SHP77 (cell line): ENCODE results near the gene LGI4.

Experiments used
- DNase-seq, 2 experiments: peaks; one replicate each; lab custom pipeline; 2025; lab: John Stamatoyannopoulos, UW

Gene LGI4

DNA sequence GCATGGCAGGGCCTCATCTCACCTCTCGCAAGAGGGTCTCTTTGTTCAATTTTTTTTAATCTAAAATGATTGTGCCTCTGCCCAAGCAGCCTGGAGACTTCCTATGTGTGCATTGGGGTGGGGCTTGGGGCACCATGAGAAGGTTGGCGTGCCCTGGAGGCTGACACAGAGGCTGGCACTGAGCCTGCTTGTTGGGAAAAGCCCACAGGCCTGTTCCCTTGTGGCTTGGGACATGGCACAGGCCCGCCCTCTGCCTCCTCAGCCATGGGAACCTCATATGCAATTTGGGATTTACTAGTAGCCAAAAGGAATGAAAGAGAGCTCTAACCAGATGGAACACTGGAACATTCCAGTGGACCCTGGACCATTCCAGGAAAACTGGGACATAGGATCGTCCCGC lies 11.3 kb downstream of the LGI4 start:
- no peak for DNase-seq

GRCh38 chr19:35122687-35123551 lies 11.9 kb downstream of the LGI4 start:
- DNase-seq = no peak

DNA sequence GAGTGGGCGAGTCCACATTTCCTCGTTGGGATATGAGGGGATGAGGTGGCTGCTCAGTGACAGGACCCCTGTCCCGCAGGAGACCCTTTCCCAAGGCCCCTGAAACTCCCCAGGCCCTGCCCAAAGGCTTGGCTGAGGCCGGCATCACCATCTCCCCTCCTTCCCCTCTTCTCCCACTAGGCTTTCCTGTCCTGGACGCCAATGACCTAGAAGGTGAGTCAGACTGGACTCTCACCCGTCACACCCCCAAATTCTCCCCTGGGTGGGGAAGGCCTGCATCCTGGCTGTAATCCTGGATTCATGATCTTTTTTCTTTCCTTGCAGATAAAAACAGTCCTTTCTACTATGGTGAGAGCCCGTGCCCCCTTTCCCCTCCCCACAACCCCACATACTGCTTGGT lies 14.0 kb downstream of the LGI4 start:
- no peak for DNase-seq

GRCh38 chr19:35120492-35120891 lies 14.4 kb downstream of the LGI4 start:
- DNase-seq = peak in 1 of 2 experiments; percentile 35

- no peak for DNase-seq
Observed at GRCh38 chr19:35119578-35120155, 15.2 kb downstream of the LGI4 start.

DNA sequence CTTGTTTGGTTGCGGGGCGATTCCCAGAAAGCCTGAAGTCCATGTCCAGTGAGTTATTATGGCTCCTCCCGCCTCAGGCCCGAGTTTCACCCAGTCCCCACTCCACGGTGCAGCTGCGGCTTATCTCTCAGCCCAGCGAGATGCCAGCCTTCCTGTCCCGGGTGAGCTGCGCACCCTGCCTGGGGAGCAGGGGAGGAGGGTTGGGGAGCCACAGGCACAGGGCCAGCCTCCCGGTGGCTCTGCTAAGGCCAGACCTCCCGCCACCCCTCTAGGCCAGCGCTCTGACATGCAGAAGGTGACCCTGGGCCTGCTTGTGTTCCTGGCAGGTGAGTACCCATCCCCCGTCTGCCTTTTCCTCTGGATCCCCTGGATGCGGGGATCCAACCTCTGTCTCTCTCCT lies 15.8 kb downstream of the LGI4 start:
- no peak for DNase-seq

- DNase-seq = no peak
Observed at GRCh38 chr19:35118268-35119020, 16.4 kb downstream of the LGI4 start.

DNA sequence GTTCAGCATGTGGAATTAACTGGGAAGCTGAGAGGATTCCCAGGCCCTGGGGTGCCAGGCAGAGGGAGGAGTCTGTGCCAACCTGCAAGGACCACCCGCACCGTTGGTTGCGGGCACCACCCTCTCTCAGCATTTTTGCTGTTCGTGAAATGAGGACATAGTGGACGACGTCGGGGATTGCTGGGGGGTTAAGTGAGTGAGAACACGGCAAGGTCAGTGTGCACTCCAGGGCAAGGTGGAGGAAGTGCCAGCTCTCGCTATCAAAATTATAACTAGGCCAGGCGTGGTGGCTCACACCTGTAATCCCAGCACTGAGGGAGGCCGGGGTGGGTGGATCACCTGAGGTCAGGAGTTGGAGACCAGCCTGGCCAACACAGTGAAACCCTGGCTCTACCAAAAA lies 17.1 kb downstream of the LGI4 start:
- DNase-seq = no peak

GRCh38 chr19:35117116-35117515 lies 17.7 kb downstream of the LGI4 start:
- DNase-seq = no peak

GRCh38 chr19:35116072-35116801 lies 18.6 kb downstream of the LGI4 start:
- no peak for DNase-seq

DNA sequence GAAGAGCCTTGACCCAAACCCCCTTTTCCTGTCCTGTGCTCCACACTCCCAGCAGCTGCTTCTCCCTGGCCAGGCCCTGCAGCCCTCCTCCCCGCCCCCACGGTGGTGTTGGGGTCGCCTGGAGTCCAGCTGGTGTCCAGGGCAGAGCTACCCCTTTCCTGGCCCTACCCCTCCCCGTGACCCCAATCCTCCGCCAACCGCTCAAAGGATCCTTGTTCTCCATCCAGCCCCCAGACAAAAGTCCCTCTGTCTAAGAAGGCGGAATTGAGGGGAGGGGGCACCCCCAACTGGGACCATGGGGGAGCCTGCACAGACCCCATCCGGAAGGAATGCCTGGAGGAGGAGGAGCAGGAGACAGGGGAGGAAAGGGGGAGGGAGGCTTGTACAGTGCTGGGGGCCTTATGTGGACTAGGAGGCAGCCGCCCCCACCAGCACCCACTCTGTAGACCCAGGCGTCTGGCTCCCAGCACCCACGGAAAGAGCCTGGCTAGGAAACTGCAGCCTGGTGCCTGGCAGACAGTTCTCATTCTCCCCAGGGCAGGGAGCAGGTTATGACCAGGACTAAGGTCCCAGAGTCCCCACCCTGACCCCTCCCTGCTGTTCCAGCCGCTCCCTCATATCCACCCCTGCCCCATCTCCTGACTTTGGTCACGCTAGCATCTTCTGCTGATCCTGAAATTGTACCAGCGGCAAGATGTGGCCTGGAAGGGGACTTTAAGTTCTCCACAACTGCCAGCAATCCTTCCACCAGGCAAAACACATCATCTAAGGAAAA lies 19.5 kb downstream of the LGI4 start, which contains the start of gene FXYD3:
Gene FXYD3 (plus strand): TSS at position 647 of the 775 bp plus-strand sequence. CDS start 3,554 bp downstream, outside the sequence.
- DNase-seq = no peak

DNA sequence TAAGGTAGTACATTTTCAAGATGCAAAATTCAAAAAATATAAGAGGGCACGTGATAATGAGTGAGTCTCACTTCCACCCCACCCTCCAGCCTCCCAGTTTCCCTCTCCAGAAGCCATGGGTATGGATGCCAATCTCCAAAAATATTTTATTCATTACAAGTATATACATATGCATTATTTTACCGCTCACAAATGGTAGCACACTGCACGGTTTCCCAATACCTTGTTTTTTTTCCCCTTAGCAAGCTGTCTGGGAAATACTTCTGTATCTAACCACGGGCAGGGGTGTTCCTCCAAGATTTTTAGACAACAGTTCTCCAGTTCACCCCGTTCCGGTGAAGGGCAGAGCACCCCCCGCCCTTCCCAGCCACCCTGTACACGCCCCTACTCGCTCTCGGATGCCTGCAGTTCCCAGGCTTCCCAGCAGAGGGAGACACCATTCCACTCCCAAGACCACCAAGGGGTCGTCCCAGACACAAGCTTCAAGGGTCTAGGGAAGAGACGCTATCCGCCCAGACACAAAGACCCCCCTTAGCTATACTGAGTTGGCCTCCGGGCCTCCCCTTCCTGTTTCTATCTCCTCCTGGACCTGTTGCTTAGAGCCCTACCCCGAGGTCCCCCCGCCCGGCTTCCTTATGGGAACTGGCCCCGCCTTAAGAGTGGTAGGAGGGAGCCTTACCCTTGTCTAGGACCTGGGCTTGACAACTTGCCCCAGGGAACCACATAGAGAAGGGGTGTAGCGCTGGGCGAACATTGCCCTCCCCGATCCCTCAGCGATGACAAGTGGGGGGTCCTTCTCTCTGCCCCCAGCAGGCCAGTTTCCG lies 20.3 kb downstream of the LGI4 start:
- DNase-seq = peak in 1 of 2 experiments; percentile 32

- DNase-seq = no peak
Observed at GRCh38 chr19:35112995-35113688, 21.7 kb downstream of the LGI4 start.

DNA sequence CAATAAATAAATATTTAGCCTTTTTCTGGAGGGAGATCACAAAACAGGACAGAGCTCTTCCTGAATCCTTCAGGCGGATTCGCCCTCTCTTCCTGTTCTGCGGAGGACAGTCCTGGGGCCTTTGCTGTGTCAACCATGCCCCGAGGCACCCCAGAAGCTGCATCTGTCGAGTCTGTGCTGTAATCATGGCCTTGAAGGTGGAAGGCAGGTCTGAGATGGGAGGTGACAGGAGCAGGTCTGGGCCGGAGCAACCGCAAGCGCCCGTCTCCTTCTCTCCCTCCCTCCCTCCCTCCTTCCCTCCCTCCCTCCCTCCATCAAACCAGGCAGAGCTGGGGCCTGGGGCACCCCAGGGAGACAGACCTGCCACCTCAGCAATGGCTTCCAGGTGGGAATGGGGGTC lies 23.9 kb downstream of the LGI4 start:
- DNase-seq = no peak

DNA sequence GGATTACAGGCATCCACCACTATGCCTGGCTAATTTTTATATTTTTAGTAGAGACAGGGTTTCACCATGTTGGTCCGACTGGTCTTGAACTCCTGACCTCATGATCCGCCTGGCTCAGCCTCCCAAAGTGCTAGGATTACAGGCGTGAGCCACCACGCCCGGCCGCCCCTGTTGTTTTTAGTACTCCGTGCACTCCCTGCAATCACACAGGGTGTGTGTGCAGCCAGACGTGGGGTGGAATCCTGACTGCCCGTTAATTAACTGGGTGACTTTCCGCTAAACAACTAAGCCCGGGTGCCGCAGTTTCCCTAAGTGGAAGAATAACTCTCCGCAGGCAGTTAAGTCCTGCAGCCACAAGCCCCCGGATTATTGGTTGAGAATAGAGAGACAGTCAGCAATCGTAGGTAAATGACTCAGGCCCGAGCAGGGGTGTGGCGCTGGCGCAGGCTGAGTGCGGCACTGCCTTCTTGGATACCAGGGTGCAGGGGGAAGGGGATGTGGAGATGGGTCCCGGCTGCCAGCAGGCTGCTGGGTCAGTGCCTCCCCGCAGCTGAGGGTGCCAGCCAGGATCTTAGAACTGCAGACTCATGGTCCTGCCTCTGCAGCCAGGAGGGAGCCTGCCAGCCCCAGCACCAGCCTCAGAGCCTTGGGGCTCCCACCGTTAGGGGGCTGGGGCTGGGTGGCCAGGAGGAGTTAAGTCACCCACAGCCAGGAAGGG lies 25.3 kb downstream of the LGI4 start:
- DNase-seq = no peak

GRCh38 chr19:35108730-35109129 lies 26.1 kb downstream of the LGI4 start:
- DNase-seq = no peak

- no peak for DNase-seq
Observed at GRCh38 chr19:35107545-35107944, 27.3 kb downstream of the LGI4 start.

DNA sequence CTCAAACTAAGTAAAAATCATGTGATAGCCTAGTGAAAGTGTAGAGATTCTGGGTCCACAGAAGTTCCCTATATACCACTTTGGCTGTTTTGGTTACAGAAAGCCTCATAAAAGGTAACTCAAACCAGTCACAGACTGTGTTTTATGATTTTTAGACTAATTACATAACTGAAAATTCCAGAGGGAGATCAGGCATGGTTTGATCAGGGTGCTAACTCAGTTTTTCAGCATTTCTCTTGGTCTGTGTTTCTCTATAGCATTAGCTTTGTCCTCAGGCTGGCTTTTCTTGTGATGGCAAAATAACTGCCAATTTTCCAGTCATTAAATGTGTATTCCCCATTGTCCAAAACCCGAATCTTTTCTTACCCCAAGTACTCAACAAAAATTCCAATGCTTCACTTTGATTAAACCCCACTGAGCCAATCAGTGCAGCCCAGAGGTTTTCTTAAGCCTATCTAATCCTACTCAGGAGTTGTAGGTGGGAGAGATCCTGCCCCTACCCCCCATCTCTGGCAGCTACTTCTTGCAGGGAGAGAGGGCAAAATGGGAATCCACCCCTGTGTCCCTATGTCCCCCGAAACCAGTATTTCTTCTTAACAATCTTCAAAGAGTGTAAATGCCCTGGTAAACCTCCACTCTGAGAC lies 27.8 kb downstream of the LGI4 start:
- no peak for DNase-seq

- no peak for DNase-seq
Observed at GRCh38 chr19:35106291-35106583, 28.6 kb downstream of the LGI4 start.
